HG02610 (cell line): ENCODE data around the gene RMI1.

Source experiments
- ATAC-seq: cut with Tn5 transposase; IDR thresholded peaks from one replicate; pipeline ENCODE4 v1.9.1; 2021; ENCODE audit warnings: mild to moderate bottlenecking, moderate library complexity; ENCODE audit not compliant: unreplicated experiment

Gene RMI1

DNA sequence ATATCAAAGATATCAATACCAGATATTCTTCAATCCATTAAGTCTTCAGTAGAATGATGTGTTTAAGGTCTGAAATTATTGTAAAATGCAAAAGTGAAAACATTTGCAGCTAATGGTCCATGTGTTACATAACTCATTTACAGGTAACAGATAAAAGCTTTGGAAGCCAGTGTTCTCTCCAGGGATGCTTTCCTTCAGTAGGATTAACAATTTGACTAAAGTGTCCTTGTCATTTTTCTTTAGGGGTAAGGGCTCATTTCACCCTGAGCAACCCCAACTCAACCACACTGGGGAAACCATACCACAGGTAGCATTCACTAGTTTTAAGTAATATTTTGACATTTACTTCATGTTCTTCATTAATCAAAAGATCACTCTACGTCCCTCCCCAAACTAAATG, 13.5 kb upstream of the RMI1 start:
- ATAC-seq = no peak

GRCh38 chr9:83969602-83970001, 11.0 kb upstream of the RMI1 start:
- no peak for ATAC-seq

- no peak for ATAC-seq
Measured at GRCh38 chr9:83971485-83971884, 9.1 kb upstream of the RMI1 start.

GRCh38 chr9:83972286-83972685, 8.3 kb upstream of the RMI1 start:
- no peak for ATAC-seq

- no peak for ATAC-seq
Measured at GRCh38 chr9:83975300-83975699, 5.3 kb upstream of the RMI1 start.

DNA sequence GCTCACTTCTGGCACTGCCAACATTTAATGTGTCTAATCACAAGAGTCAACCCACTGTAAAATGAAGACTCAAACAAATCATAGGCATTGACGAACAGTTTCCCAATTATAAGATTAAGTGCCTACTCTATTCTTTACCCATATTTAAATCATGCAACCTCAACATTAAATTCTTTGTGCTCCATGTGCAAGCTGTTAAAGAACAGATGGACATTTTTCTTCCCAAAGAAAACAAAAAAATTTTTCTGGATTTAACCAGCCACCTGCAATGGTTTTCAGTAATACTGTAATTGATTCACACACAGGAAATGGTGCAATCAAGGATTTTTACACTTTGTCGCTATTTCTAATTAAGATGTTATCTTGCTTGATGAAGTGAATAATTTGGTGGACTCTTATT, 4.2 kb upstream of the RMI1 start:
- no peak for ATAC-seq

DNA sequence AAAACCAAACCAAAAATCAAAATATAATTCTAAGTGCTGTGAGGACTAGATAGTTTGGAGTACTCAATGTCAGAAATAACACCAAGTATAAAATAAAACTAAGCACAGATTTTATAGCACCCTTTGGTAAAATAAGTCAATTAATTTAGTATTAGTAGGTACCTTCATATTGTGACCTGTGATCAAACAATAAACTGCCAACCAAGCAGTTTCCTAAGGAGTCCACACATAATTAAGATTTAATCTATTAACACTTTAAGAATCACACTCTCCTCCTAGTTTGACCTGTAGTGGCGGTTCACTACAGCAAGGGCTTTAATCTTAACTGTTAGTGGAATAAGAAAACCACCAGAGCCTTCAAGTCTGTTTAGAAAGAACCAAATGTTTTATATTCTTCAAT, 3.4 kb upstream of the RMI1 start:
- no peak for ATAC-seq

- ATAC-seq = peak; percentile 30
Measured at GRCh38 chr9:83978992-83979811, 1.4 kb upstream of the RMI1 start.

DNA sequence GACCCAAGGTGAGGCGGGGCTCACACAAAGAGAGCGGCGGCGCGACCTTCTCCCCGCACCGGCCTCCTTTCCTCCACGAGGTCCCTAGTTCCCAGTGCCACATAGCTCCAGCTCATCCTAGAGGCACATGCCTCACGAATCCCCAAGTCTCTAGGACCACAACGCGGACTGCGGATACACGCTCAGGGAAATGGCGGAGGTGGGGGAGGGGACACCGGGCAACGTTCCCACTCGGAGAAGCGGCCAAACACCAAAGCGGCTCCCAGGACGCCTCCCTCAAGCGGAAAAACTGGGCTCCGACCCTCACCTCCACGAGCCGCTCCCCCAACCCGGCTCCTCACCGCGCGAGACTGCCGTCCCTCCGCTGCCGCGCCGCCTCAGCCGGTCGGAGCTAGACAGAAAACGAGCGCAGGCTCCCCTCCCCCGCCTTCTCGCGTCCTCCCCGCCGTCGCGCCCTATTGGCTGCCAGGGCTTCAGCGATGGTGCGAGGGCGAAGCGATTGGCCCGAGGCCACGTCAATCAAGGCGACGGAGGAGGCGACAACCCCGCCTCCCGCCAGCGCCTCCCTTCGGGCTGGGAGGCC, 702 bp upstream of the RMI1 start, which contains the start of gene HNRNPK:
TSS of gene HNRNPK (minus strand) at position 404 of the 583 bp plus-strand sequence. CDS start 1,963 bp downstream, outside the sequence.
- ATAC-seq = peak; percentile 88

DNA sequence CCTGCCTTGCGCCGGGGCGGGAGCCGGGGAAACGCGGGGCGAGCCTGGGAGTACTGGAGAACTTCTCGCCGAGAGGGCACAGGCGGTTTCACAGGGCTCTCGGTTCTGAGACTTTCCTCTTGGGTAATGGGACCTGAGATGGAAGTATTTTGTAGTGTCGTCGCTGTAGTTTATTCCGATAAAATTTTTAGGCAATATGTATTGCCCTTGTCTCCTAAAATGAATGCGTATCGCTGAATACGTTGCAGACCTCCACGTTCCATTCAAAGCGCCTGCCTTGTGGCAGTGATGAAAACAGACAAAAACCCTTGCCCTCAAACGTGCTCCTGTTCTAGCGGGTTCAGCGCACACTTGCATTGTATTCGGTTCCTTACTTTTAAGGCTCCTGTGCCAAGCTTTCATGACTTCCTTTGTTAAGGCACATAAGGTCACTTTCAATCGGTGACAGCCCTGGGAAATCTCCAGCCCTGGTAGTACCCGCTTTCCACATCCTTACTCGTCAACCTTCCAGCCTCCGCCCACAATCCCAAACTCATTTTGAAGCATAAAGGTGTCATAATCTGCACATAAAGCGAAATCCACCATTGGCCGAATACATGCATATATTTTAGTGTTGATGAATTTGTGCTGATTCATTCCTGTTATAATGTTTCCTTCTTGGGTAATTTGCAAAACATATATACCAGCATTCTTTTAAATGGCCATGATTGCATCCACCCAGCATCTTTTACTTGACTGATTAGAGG, 694 bp downstream of the RMI1 start:
- ATAC-seq = no peak

GRCh38 chr9:83986195-83986594, 5.6 kb downstream of the RMI1 start:
- no peak for ATAC-seq

DNA sequence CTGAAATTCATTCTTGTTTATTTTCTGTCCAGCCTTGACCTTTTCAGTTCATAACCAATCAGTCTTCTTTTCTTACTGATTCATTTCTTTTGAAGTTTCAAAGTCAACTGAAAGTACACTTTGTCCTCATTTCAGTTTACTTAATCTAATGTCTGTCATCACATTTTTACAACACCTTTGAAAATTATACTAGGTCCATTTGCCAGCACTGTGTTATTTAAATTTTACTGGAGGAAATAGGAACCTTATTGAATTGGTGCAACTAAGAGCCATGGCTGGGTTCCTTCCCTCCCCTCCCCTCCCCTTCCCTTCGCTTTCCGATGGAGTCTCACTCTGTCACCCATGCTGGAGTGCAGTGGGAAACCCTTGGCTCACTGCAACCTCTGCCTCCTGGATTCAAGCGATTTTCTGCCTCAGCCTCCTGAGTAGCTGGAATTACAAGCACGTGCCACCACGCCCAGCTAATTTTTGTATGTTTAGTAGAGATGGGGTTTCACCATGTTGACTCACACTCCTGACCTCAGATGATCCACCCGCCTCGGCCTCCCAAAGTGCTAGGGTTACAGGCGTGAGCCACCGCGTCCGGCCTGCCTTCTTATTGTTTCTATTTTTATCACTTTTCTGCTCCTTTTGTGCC, 6.3 kb downstream of the RMI1 start:
- no peak for ATAC-seq

GRCh38 chr9:83987402-83987791, 6.8 kb downstream of the RMI1 start:
- no peak for ATAC-seq

GRCh38 chr9:83988411-83988810, 7.8 kb downstream of the RMI1 start:
- no peak for ATAC-seq

DNA sequence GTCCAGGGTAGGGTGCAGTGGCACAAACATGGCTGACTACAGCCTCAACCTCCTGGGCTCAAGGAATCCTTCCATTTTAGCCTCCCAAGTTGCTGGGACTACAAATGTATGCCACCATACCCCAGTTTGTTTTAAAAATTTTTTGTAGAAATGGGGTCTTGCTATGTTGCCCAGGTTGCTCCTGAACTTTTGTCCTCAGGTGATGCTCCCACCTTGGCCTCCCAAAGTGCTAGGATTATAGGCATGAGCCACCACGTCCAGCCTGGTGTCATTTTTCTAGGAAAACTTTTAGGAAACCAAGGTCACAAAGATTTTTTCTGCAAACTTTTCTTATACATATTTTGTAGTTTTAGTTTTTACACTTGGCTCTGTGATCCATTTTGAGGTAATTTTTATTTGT, 10.8 kb downstream of the RMI1 start:
- ATAC-seq = no peak

- no peak for ATAC-seq
Measured at GRCh38 chr9:83992407-83992806, 11.8 kb downstream of the RMI1 start.

GRCh38 chr9:83992901-83993300, 12.3 kb downstream of the RMI1 start:
- no peak for ATAC-seq

DNA sequence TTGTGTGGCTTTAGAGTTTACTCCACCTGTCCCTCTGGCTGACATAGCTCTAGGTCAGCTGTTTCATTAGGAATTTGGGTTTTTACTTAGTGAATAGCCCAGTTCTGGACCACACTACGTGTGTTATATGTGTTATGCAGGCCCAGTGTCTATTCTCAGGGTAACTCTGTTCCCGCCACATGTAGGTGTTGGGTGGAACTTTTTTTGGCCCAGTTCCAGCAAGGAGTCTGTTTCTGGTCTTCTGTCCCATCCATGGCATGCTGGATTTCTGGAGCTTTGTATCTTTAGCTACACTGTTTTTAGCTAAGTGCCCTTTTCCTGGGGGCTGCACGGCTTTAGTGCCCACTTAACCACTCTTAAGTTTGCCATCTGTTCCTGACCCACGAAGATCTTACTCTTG, 15.5 kb downstream of the RMI1 start:
- no peak for ATAC-seq

DNA sequence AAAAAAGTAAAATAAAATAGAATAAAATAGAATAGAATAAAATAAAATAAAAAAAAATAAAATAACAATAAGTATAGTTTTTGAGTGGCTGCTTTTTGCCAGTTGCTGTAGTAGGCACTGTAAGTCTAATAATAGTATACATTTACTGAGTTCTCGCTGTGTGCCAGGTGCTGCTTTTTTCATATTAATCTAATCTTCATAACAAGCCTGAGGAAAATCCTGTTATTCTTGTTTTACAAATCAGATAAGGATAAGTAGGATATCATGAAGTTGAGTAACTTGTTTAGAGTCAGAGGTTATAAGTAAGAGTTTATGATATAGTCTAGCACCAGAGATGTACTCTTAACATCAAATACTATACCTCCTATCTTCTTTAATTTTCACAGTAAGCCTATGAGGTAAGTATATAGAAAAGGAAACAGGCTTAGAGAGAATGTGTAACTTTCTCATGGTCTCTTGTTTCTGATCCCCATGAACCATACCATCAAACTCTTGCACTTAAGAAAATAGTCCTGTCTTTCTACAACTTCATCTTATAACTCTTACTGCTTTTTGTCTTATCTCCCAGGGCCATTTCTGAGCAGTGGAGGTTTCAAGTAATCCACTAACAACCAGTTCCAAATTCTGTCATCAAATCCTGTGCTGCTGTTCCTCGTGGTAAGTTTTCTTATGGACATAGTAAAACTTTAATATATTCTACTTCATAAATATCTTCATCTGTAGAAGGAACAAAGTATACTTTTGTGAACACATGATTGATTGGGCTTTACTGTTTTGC, 18.7 kb downstream of the RMI1 start:
- no peak for ATAC-seq

GRCh38 chr9:84000186-84000585, 19.6 kb downstream of the RMI1 start:
- ATAC-seq = no peak

GRCh38 chr9:84001621-84002020, 21.0 kb downstream of the RMI1 start:
- no peak for ATAC-seq
